GM12865 (cell line): Measurements from ENCODE around the gene ZC3H14.

Experiments
- DNase-seq: peaks from one replicate; pipeline ENCODE4 v3.0.0; 2010; ENCODE audit warnings: low read depth
- H3K4me3 ChIP-seq: 2 replicates; pipeline ENCODE4 v1.5.1; 2011; ENCODE audit warnings: mild to moderate bottlenecking, low read depth, low read length, control low read depth
- CTCF ChIP-seq: IDR thresholded peaks from 2 replicates; pipeline ENCODE4 v1.5.1; 2011; ENCODE audit warnings: low read length, control low read depth, low read depth, inconsistent platforms; ENCODE audit not compliant: insufficient read depth; ENCODE audit errors: missing control alignments

Gene ZC3H14

GRCh38 chr14:88590173-88590572 lies 27.3 kb downstream of the ZC3H14 start:
- TF ChIP-seq CTCF: no peak
- no peak for DNase-seq
- H3K4me3 ChIP-seq: no peak overlapping the region

GRCh38 chr14:88592031-88592430 lies 29.2 kb downstream of the ZC3H14 start:
- no peak for DNase-seq
- no peak overlapping the region for H3K4me3 ChIP-seq
- no peak for TF ChIP-seq CTCF

- DNase-seq: no peak
- TF ChIP-seq CTCF: no peak
- H3K4me3 ChIP-seq: no peak overlapping the region
These were observed 34.2 kb downstream of the ZC3H14 start for GRCh38 chr14:88597038-88597437.

GRCh38 chr14:88597601-88598000 lies 34.8 kb downstream of the ZC3H14 start:
- DNase-seq: no peak
- H3K4me3 ChIP-seq: no peak overlapping the region
- TF ChIP-seq CTCF: no peak

- DNase-seq: peak; percentile 33
- TF ChIP-seq CTCF: no peak
- no peak overlapping the region for H3K4me3 ChIP-seq
These were observed 35.3 kb downstream of the ZC3H14 start for GRCh38 chr14:88598097-88598675.

- H3K4me3 ChIP-seq: peak overlapping the region; percentile 2; the same call in 1 of the 2 replicates
- TF ChIP-seq CTCF: no peak
- peak; percentile 49 for DNase-seq
These were observed 36.5 kb downstream of the ZC3H14 start for GRCh38 chr14:88599326-88599725.
